GM12878 (cell line): ENCODE data around the gene CDC42EP3. TPM values are rescaled to one million over a fixed set of nuclear protein-coding genes. Genes with fewer than 3 reads are reported as not detected.

ENCODE experiments used
- ATAC-seq: fragments of 200-7000 bp; cut with Tn5 transposase; 3 replicates; pipeline ENCODE4 v1.9.1; 2020; ENCODE audit warnings: mild to moderate bottlenecking, moderate library complexity
- BruUV-seq: library from RNA; stranded (reverse); fragments of 400-500 nt; replicated peaks from 2 replicates; lab custom pipeline; 2021; lab: Mats Ljungman, UMichigan
- CTCF ChIA-PET: fragments of 300-600 bp; sonication (Branson Sonifier 250); formaldehyde crosslinking; extraction: SDS; loops from one replicate; lab custom pipeline; 2021; ENCODE audit warnings: inconsistent platforms; lab: Yijun Ruan, JAX
- POLR2A ChIA-PET: fragments of 350-600 bp; formaldehyde crosslinking; extraction: SDS; loops from one replicate; lab custom pipeline; 2021; ENCODE audit warnings: inconsistent platforms; lab: Charles Lee
- RAD21 ChIA-PET: fragments of 300-600 bp; sonication (Branson Sonifier 250); formaldehyde crosslinking; loops from one replicate; lab custom pipeline; 2023; ENCODE audit warnings: antibody characterized with exemption; ENCODE audit not compliant: unreplicated experiment; lab: Charles Lee
- SMC1A ChIA-PET: fragments of 300-600 bp; sonication (Branson Sonifier 250); formaldehyde crosslinking; loops from one replicate; lab custom pipeline; 2023; ENCODE audit not compliant: unreplicated experiment, uncharacterized antibody; lab: Charles Lee
- DNase-seq: peaks from one replicate; pipeline ENCODE4 v3.0.0-alpha.2; 2011; ENCODE audit warnings: low read depth, low spot score
- FAIRE-seq: peaks from 3 replicates; lab custom pipeline; 2011; peaks lifted over from hg19 to GRCh38; lab: Jason Lieb, UNC
- H2AFZ ChIP-seq: 2 replicates; pipeline ENCODE4 v1.6.0; 2011; ENCODE audit warnings: low read depth, low read length, control low read depth; ENCODE audit not compliant: control insufficient read depth
- H3K27ac ChIP-seq: 2 replicates; pipeline ENCODE4 v1.5.1; 2011; ENCODE audit warnings: control low read depth; ENCODE audit not compliant: control insufficient read depth, insufficient read depth
- H3K27me3 ChIP-seq, 2 experiments: replicated peaks in 1 of 2; 2 replicates each; pipeline versions ENCODE4 v1.6.0 to v1.6.1; 2011; ENCODE audit warnings: low read length in 1 of 2; ENCODE audit not compliant: control insufficient read depth in 2 of 2, insufficient read depth in 2 of 2
- H3K36me3 ChIP-seq, 2 experiments: 2 replicates each; pipeline ENCODE4 v1.5.1; 2011; ENCODE audit warnings: low read length in 1 of 2; ENCODE audit not compliant: control insufficient read depth in 2 of 2, insufficient read depth in 2 of 2
- H3K4me1 ChIP-seq: 2 replicates; pipeline ENCODE4 v1.6.1; 2011; ENCODE audit warnings: mild to moderate bottlenecking, low read length, moderate library complexity, mixed read lengths; ENCODE audit not compliant: control insufficient read depth, insufficient read depth
- H3K4me2 ChIP-seq: 2 replicates; pipeline ENCODE4 v1.6.0; 2011; ENCODE audit warnings: control low read depth; ENCODE audit not compliant: control insufficient read depth, insufficient read depth
- H3K4me3 ChIP-seq: fragments of 200-600 bp; sonication (generic); 2 replicates; pipeline ENCODE4 v1.5.1; 2016
- H3K79me2 ChIP-seq: 2 replicates; pipeline ENCODE4 v1.6.0; 2011; ENCODE audit warnings: low read length; ENCODE audit not compliant: control insufficient read depth, insufficient read depth
- H3K9ac ChIP-seq: 2 replicates; pipeline ENCODE4 v1.8.0; 2011; ENCODE audit warnings: low read length, control low read depth, mixed read lengths; ENCODE audit not compliant: control insufficient read depth, insufficient read depth
- H3K9me3 ChIP-seq: replicated peaks from 3 replicates; pipeline ENCODE4 v1.5.1; 2011; ENCODE audit warnings: mild to moderate bottlenecking, low read length; ENCODE audit not compliant: control insufficient read depth, insufficient read depth
- H4K20me1 ChIP-seq: 2 replicates; pipeline ENCODE4 v1.6.0; 2011; ENCODE audit not compliant: control insufficient read depth, insufficient read depth
- BACH1 ChIP-seq: fragments of 450-650 bp; IDR thresholded peaks from 2 replicates; pipeline ENCODE4 v1.6.1; 2017; ENCODE audit warnings: mild to moderate bottlenecking, borderline replicate concordance
- CBX3 ChIP-seq: fragments of 200-600 bp; sonication (generic); IDR thresholded peaks from 2 replicates; pipeline ENCODE4 v1.6.1; 2016; ENCODE audit warnings: low read depth, borderline replicate concordance
- EED ChIP-seq: sonication (generic); IDR thresholded peaks from 2 replicates; pipeline ENCODE4 v1.6.1; 2016; ENCODE audit warnings: antibody characterized with exemption, low read depth
- EGR1 ChIP-seq, 2 experiments: IDR thresholded peaks; 1 replicate in 1 of 2; 2 replicates in 1 of 2; pipeline ENCODE4 v1.6.1; 2011 to 2012; ENCODE audit warnings: low read depth in 2 of 2, low read length in 2 of 2, borderline replicate concordance in 1 of 2, mild to moderate bottlenecking in 1 of 2, moderate library complexity in 1 of 2
- ETV6 ChIP-seq, 2 experiments: fragments of 450-650 bp in 1 of 2; IDR thresholded peaks in 1 of 2; conservative IDR thresholded peaks in 1 of 2; 2 replicates each; pipeline ENCODE4 v1.6.1; 2014; ENCODE audit warnings: antibody characterized with exemption in 1 of 2, borderline replicate concordance in 1 of 2, low read depth in 1 of 2, mild to moderate bottlenecking in 1 of 2, moderate library complexity in 1 of 2
- LARP7 ChIP-seq: fragments of 450-650 bp; IDR thresholded peaks from 2 replicates; pipeline ENCODE4 v1.6.1; 2017; ENCODE audit warnings: mild to moderate bottlenecking
- MYC ChIP-seq: IDR thresholded peaks from 2 replicates; pipeline ENCODE4 v1.6.1; 2011; ENCODE audit warnings: mild to moderate bottlenecking, low read length, moderate library complexity, inconsistent platforms; ENCODE audit not compliant: insufficient read depth, insufficient replicate concordance, insufficient read length, severe bottlenecking
- PAX8 ChIP-seq: fragments of 450-650 bp; IDR thresholded peaks from 2 replicates; pipeline ENCODE4 v1.6.1; 2017; ENCODE audit warnings: mild to moderate bottlenecking, moderate library complexity
- TAF1 ChIP-seq: IDR thresholded peaks from 2 replicates; pipeline ENCODE4 v1.6.1; 2011; ENCODE audit warnings: mild to moderate bottlenecking, low read depth, low read length, borderline replicate concordance
- YY1 ChIP-seq: IDR thresholded peaks from 2 replicates; pipeline ENCODE4 v1.6.1; 2011; ENCODE audit warnings: low read depth, mild to moderate bottlenecking, low read length
- ZNF217 ChIP-seq: fragments of 450-650 bp; IDR thresholded peaks from 2 replicates; pipeline ENCODE4 v1.6.1; 2017; ENCODE audit warnings: antibody characterized with exemption, mild to moderate bottlenecking
- ZNF622 ChIP-seq: fragments of 450-650 bp; IDR thresholded peaks from 2 replicates; pipeline ENCODE4 v1.6.1; 2017; ENCODE audit warnings: mild to moderate bottlenecking, inconsistent platforms
- WGBS: methylation state at CpG from one replicate; pipeline ENCODE4 v1.1.6; 2016; ENCODE audit warnings: low lambda C conversion rate; ENCODE audit not compliant: insufficient replicate concordance, insufficient coverage; ENCODE audit errors: missing lambda C conversion rate; 5-methylcytosine and 5-hydroxymethylcytosine counted together
- in situ Hi-C: fragments of 300-500 bp; cut with MboI; formaldehyde crosslinking; loops from 9 replicates; pipeline ENCODE4 v1.14.3; 2018; ENCODE audit warnings: mixed read lengths
- intact Hi-C: fragments of 100-400 bp; cut with micrococcal nuclease; formaldehyde crosslinking; loops from one replicate; pipeline ENCODE4 v1.14.2; 2022; ENCODE audit not compliant: unreplicated experiment
- polyA plus RNA-seq, 11 experiments: library from polyadenylated mRNA; depleted of rRNA in 4 of 11; unstranded in 6 of 11; stranded (reverse) in 5 of 11; fragments of >200 nt; fragmentation: Nextera tagmentation in 4 of 11; fragmentation: Illumina TruSeq in 1 of 11; extraction: Ambion mirVana in 4 of 11; extraction: Trizol in 1 of 11; gene quantifications; 1 replicate in 1 of 11; 2 replicates in 10 of 11; pipeline versions ENCODE4 v1.2.1 to v1.2.3, GENCODE V29; 2011 to 2016; ENCODE audit warnings: inconsistent platforms in 2 of 11, missing spikeins in 2 of 11, low read depth in 1 of 11
- total RNA-seq, 4 experiments: library from RNA; depleted of rRNA in 3 of 4; stranded (reverse); fragments of >200 nt in 3 of 4; fragmentation: Illumina TruSeq in 1 of 4; extraction: Trizol in 1 of 4; gene quantifications; 2 replicates each; pipeline versions ENCODE4 v1.2.1 to v1.2.3, GENCODE V29; 2013 to 2021
- TF ChIP-seq, protein P1 (sequence below): fragments of 450-650 bp; IDR thresholded peaks from 2 replicates; pipeline ENCODE4 v1.6.1; 2016; ENCODE audit warnings: mild to moderate bottlenecking, moderate library complexity, borderline replicate concordance

The CDC42EP3 gene
- total and polyA plus RNA-seq, 10 of the 15 experiments (the other 5 are each of a cell fraction or from before 2014, with no cell fraction given), result 11.8 to 86.9 (median 52.9) TPM

DNA sequence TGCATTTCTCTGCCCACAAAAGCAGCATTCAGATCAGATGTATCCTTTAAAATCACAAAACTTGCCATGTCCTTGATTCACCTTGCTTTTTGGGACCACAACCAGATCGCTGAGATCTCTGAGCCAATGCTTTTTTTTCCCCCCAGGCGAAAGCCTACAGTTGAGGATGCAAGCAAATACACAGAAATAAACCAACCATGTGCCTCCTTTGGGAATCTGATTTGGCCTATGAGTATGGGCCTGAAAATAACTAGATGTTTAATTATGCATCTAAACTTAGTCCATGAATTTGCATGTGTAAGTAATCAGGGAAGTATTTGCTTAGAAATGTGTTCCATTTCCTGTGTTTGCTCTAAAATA lies 49.7 kb upstream of the CDC42EP3 start:
- H4K20me1 ChIP-seq, result no peaks in the 10 kb centered on the region
- DNase-seq (no peak), ATAC-seq (no peak), FAIRE-seq (no peak)
- WGBS, result 93% methylated on average over 2 of the region's 2 CpGs
- no peaks in the 10 kb centered on the region for H3K27me3 ChIP-seq
- no peak overlapping the region for H2AFZ ChIP-seq
- in situ Hi-C loops (no loop called here), intact Hi-C loops (no loop called here)
- H3K36me3 ChIP-seq, result no peaks in the 10 kb centered on the region
- RAD21 ChIA-PET, result no interaction called here
- H3K27ac ChIP-seq, result no peak overlapping the region
- H3K9ac ChIP-seq, result no peak overlapping the region
- no peak overlapping the region for H3K4me2 ChIP-seq
- TF ChIP-seq ZNF217 (no peak), TAF1 (no peak), MYC (no peak), ETV6 (conservative IDR thresholded peaks at IDR 0.05 in 1 of 2, IDR thresholded peaks at IDR 0.05 in 1 of 2; ENCODE audit: borderline replicate concordance in 1 of 2, low read depth in 1 of 2) (no peak), BACH1 (no peak), LARP7 (no peak), YY1 (no peak), CBX3 (no peak), PAX8 (no peak), ZNF622 (no peak), EED (no peak), EGR1 (IDR thresholded peaks at IDR 0.05; ENCODE audit: borderline replicate concordance in 1 of 2, low read depth in 2 of 2, low read length in 2 of 2) (no peak)
- TF ChIP-seq, protein P1, sequence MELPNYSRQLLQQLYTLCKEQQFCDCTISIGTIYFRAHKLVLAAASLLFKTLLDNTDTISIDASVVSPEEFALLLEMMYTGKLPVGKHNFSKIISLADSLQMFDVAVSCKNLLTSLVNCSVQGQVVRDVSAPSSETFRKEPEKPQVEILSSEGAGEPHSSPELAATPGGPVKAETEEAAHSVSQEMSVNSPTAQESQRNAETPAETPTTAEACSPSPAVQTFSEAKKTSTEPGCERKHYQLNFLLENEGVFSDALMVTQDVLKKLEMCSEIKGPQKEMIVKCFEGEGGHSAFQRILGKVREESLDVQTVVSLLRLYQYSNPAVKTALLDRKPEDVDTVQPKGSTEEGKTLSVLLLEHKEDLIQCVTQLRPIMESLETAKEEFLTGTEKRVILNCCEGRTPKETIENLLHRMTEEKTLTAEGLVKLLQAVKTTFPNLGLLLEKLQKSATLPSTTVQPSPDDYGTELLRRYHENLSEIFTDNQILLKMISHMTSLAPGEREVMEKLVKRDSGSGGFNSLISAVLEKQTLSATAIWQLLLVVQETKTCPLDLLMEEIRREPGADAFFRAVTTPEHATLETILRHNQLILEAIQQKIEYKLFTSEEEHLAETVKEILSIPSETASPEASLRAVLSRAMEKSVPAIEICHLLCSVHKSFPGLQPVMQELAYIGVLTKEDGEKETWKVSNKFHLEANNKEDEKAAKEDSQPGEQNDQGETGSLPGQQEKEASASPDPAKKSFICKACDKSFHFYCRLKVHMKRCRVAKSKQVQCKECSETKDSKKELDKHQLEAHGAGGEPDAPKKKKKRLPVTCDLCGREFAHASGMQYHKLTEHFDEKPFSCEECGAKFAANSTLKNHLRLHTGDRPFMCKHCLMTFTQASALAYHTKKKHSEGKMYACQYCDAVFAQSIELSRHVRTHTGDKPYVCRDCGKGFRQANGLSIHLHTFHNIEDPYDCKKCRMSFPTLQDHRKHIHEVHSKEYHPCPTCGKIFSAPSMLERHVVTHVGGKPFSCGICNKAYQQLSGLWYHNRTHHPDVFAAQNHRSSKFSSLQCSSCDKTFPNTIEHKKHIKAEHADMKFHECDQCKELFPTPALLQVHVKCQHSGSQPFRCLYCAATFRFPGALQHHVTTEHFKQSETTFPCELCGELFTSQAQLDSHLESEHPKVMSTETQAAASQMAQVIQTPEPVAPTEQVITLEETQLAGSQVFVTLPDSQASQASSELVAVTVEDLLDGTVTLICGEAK, result no peak
- no TSS peak for BruUV-seq
- no peaks in the 10 kb centered on the region; the same call in 2 of the 3 replicates for H3K9me3 ChIP-seq
- SMC1A ChIA-PET, result no interaction called here
- no peak overlapping the region for H3K4me3 ChIP-seq
- POLR2A ChIA-PET, result no interaction called here
- CTCF ChIA-PET, result no interaction called here
- H3K4me1 ChIP-seq, result no peaks in the 10 kb centered on the region
- no peaks in the 10 kb centered on the region for H3K79me2 ChIP-seq
